OCI-LY7 (cell line): ENCODE results near the gene NUBP2.

Experiments
- EZH2phosphoT487 ChIP-seq: fragments of 200-600 bp; sonication (generic); IDR thresholded peaks from 2 replicates; pipeline ENCODE4 v1.6.1; 2018; ENCODE audit warnings: low read depth, borderline replicate concordance, mild to moderate bottlenecking, mixed run types, antibody characterized with exemption, low read length, moderate library complexity, mixed read lengths
- TF ChIP-seq, protein P1 (sequence below): fragments of 200-600 bp; sonication (generic); conservative IDR thresholded peaks from 2 replicates; pipeline ENCODE4 v1.5.1; 2014; ENCODE audit warnings: mild to moderate bottlenecking, antibody characterized with exemption, low read length, moderate library complexity, mixed read lengths

DNA sequence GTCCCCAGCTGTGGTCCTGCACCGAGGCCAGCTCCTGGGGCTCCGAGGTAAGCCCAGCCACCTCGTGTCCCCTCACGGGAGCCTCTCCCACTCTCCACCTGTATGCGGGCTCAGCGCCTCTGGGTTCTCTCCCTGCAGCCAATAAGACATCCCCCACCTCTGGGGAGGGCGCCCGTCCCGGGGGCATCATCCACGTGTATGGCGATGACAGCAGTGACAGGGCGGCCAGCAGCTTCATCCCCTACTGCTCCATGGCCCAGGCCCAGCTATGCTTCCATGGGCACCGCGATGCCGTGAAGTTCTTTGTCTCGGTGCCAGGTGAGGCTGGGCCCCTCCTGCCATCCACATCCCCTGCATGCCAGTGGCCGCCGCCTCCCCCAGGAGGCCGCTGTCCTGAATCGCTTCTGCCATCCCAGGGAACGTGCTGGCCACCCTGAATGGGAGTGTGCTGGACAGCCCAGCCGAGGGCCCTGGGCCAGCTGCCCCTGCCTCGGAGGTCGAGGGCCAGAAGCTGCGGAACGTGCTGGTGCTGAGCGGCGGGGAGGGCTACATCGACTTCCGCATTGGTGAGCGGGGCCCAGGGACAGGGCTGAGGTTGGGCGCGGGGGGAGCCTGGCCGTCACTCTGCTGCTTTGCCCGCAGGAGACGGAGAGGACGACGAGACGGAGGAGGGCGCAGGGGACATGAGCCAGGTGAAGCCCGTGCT lies 14.5 kb upstream of the NUBP2 start:
- no peak for TF ChIP-seq EZH2phosphoT487
- TF ChIP-seq, protein P1, sequence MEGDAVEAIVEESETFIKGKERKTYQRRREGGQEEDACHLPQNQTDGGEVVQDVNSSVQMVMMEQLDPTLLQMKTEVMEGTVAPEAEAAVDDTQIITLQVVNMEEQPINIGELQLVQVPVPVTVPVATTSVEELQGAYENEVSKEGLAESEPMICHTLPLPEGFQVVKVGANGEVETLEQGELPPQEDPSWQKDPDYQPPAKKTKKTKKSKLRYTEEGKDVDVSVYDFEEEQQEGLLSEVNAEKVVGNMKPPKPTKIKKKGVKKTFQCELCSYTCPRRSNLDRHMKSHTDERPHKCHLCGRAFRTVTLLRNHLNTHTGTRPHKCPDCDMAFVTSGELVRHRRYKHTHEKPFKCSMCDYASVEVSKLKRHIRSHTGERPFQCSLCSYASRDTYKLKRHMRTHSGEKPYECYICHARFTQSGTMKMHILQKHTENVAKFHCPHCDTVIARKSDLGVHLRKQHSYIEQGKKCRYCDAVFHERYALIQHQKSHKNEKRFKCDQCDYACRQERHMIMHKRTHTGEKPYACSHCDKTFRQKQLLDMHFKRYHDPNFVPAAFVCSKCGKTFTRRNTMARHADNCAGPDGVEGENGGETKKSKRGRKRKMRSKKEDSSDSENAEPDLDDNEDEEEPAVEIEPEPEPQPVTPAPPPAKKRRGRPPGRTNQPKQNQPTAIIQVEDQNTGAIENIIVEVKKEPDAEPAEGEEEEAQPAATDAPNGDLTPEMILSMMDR: no peak
